Colonic mucosa (tissue), 2 donors: ENCODE results near the gene STX16. TPM values are rescaled to one million over a fixed set of nuclear protein-coding genes. Genes with fewer than 3 reads are reported as not detected.

ENCODE experiments used
- total RNA-seq, 2 donors: library from RNA; stranded (reverse); fragmentation: NEBNext Ultra II Directional in 1 of 2; extraction: Animal tissue kit (Norgen Biotek cat#: 25700) in 1 of 2; gene quantifications; one replicate each; pipeline ENCODE4 v1.2.1, GENCODE V29; 2021
- donor health status: DM: no; HTN: no; CAD: no.
- donor health status: DM: no; HTN: no; CAD: no.

The STX16 gene
- total RNA-seq, 2 donors from 2014 or later: 36.3 to 38.3 TPM

Other genes with a start within 250 kb of the STX16 start
- 1 to 10 TPM in 1 of 2 donors, under 1 TPM in 1; 0.32 to 1.0 TPM for gene APCDD1L, start 135.9 kb upstream of the STX16 start, total RNA-seq
- 10 to 100 TPM; 14.7 to 20.6 TPM for gene NPEPL1, start 41.5 kb downstream of the STX16 start, total RNA-seq
- 1 to 10 TPM in 1 of 2 donors, under 1 TPM in 1; 0.88 to 1.7 TPM for gene GNAS-AS1, start 199.6 kb downstream of the STX16 start, total RNA-seq
- 100 to 1,000 TPM; 683 to 715 TPM for gene GNAS, start 201.4 kb downstream of the STX16 start, total RNA-seq